HEK293T (cell line): ENCODE measurements around the gene HSPBP1.

Experiments
- ARNT ChIP-seq: fragments of 450-650 bp; IDR thresholded peaks from 2 replicates; pipeline ENCODE4 v1.6.1; 2017; ENCODE audit warnings: mild to moderate bottlenecking
- L3MBTL2 ChIP-seq: fragments of 450-650 bp; conservative IDR thresholded peaks from 2 replicates; pipeline ENCODE4 v1.6.1; 2016; ENCODE audit warnings: mild to moderate bottlenecking
- LEF1 ChIP-seq: fragments of 450-650 bp; IDR thresholded peaks from 2 replicates; pipeline ENCODE4 v1.6.1; 2017; ENCODE audit warnings: mild to moderate bottlenecking, borderline replicate concordance
- NFRKB ChIP-seq: fragments of 450-650 bp; IDR thresholded peaks from 2 replicates; pipeline ENCODE4 v1.6.1; 2016; ENCODE audit warnings: mild to moderate bottlenecking, moderate library complexity

- TF ChIP-seq NFRKB (no peak), L3MBTL2 (no peak), ARNT (no peak), LEF1 (no peak)
Measured at GRCh38 chr19:55302318-55302703, 22.4 kb upstream of the HSPBP1 start.
